MCF 10A (cell line): ENCODE data around the gene FGGY. TPM values are rescaled to one million over a fixed set of nuclear protein-coding genes. Genes with fewer than 3 reads are reported as not detected.

Experiments
- BruUV-seq: library from RNA; stranded (reverse); fragments of 400-500 nt; replicated peaks from 2 replicates; lab custom pipeline; 2021; lab: Mats Ljungman, UMichigan
- CTCF ChIA-PET: fragments of 300-600 bp; sonication (Branson Sonifier 250); formaldehyde crosslinking; extraction: SDS; loops from one replicate; lab custom pipeline; 2021; ENCODE audit warnings: antibody characterized with exemption, inconsistent platforms; lab: Yijun Ruan, JAX
- POLR2A ChIA-PET: fragments of 300-600, 350-650 bp; sonication (Branson Sonifier 250); formaldehyde crosslinking; extraction: SDS; loops from one replicate; lab custom pipeline; 2020; ENCODE audit warnings: antibody characterized with exemption, inconsistent platforms; lab: Yijun Ruan, JAX
- DNase-seq: peaks from one replicate; pipeline ENCODE4 v3.0.0-alpha.2; 2018; ENCODE audit not compliant: unreplicated experiment
- H3K27ac Mint-ChIP-seq: one replicate; pipeline ENCODE4 v1.8.0; 2022; ENCODE audit warnings: mild to moderate bottlenecking, low read depth, mixed read lengths; ENCODE audit not compliant: unreplicated experiment
- H3K27me3 Mint-ChIP-seq: one replicate; pipeline ENCODE4 v1.8.0; 2022; ENCODE audit warnings: mixed read lengths; ENCODE audit not compliant: insufficient read depth, unreplicated experiment
- H3K36me3 Mint-ChIP-seq: one replicate; pipeline ENCODE4 v1.8.0; 2022; ENCODE audit warnings: mild to moderate bottlenecking, moderate library complexity, mixed read lengths; ENCODE audit not compliant: insufficient read depth, unreplicated experiment
- H3K4me1 Mint-ChIP-seq: one replicate; pipeline ENCODE4 v1.8.0; 2022; ENCODE audit warnings: mixed read lengths; ENCODE audit not compliant: insufficient read depth, unreplicated experiment
- H3K4me3 Mint-ChIP-seq: one replicate; pipeline ENCODE4 v1.8.0; 2022; ENCODE audit warnings: mild to moderate bottlenecking, moderate library complexity, mixed read lengths; ENCODE audit not compliant: unreplicated experiment
- H3K9me3 Mint-ChIP-seq: one replicate; pipeline ENCODE4 v1.8.0; 2022; ENCODE audit warnings: mixed read lengths; ENCODE audit not compliant: unreplicated experiment
- CTCF ChIP-seq: fragments of 200-600 bp; IDR thresholded peaks from one replicate; pipeline ENCODE4 v1.8.0; 2022; ENCODE audit warnings: antibody characterized with exemption, mild to moderate bottlenecking; ENCODE audit not compliant: unreplicated experiment
- intact Hi-C: fragments of 100-400 bp; cut with micrococcal nuclease; formaldehyde crosslinking; loops from 2 replicates; pipeline ENCODE4 v1.14.1; 2022
- total RNA-seq: library from RNA; stranded (reverse); gene quantifications from 2 replicates; pipeline ENCODE4 v1.2.3, GENCODE V29; 2022

The FGGY gene
- total RNA-seq, 1 experiment from 2014 or later, result 10.6 TPM

GRCh38 chr1:59342801-59343575 lies 46.1 kb downstream of the FGGY start:
- CTCF ChIA-PET, result interaction anchor here (0.8 kb wide), 1 partner anchor 10 kb away, joined by 3 read pairs; no protein-coding TSS in a partner anchor

DNA sequence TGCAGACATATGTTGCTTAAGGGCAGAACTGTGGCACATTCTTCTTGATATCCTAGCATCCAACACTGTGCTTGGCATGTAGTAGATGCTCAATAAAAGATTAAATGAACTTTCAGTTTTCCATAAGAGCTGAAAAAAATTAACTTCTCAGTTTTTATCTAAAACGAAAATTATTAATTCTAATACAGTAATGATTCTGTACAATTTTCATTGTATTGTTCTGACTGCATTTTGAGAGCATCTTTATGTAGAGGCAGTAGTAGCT lies 46.6 kb downstream of the FGGY start:
- H3K36me3 Mint-ChIP-seq, result peaks cover 6% of the 10 kb centered on the region
- H3K27ac Mint-ChIP-seq, result no peak overlapping the region
- no peaks in the 10 kb centered on the region for H3K27me3 Mint-ChIP-seq
- TF ChIP-seq CTCF, result no peak
- CTCF ChIA-PET, result interaction anchor here (0.7 to 0.8 kb wide), 2 partner anchors 10 to 14 kb away, joined by 3 read pairs; no protein-coding TSS in a partner anchor
- intact Hi-C loops, result no loop called here
- no peak for DNase-seq
- no peak overlapping the region for H3K4me3 Mint-ChIP-seq
- H3K4me1 Mint-ChIP-seq, result peaks cover 6% of the 10 kb centered on the region
- no peaks in the 10 kb centered on the region for H3K9me3 Mint-ChIP-seq
- no TSS peak for BruUV-seq
- POLR2A ChIA-PET, result interaction anchor here (0.7 to 1.8 kb wide), 3 partner anchors 11 to 331 kb away, joined by 3 to 5 read pairs (median 3); no protein-coding TSS in a partner anchor

More at GRCh38 chr1:59342801-59343575, 46.1 kb downstream of the FGGY start:
- H3K4me3 Mint-ChIP-seq, result no peak overlapping the region
- H3K9me3 Mint-ChIP-seq, result no peaks in the 10 kb centered on the region
- intact Hi-C loops, result no loop called here
- H3K27me3 Mint-ChIP-seq, result no peaks in the 10 kb centered on the region
- no peak for TF ChIP-seq CTCF
- POLR2A ChIA-PET, result interaction anchor here (0.7 to 1.8 kb wide), 4 partner anchors 11 to 331 kb away, joined by 3 to 5 read pairs (median 3); no protein-coding TSS in a partner anchor
- peaks cover 6% of the 10 kb centered on the region for H3K36me3 Mint-ChIP-seq
- H3K27ac Mint-ChIP-seq, result no peak overlapping the region
- BruUV-seq, result no TSS peak
- DNase-seq, result no peak
- peaks cover 6% of the 10 kb centered on the region for H3K4me1 Mint-ChIP-seq

DNA sequence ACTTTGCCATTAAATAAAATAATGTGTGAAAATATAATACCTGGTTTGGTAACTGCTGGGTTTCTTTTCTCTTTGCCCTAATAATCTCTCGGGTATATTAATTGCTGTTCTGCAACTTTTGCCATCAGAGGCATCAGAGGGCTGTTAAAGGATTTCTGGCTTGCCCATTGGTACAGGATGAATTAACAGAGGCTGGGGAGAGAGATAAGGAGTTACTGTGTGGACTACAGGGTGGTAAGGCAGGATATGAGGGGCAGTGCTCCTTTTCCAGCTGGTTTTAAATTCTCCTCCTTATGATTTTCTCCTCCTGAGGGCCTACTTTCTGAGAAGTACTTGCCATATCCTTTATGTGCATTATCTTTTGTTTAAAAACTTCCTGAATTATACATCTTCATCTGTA lies 48.3 kb downstream of the FGGY start:
- DNase-seq, result no peak
- BruUV-seq, result no TSS peak
- Mint-ChIP-seq H3K27me3 (no peaks in the 10 kb centered on the region), H3K4me3 (no peak overlapping the region), H3K9me3 (no peaks in the 10 kb centered on the region), H3K27ac (no peak overlapping the region), H3K4me1 (peaks cover 6% of the 10 kb centered on the region), H3K36me3 (peaks cover 6% of the 10 kb centered on the region)
- intact Hi-C loops, result no loop called here
- POLR2A ChIA-PET, result no interaction called here
- TF ChIP-seq CTCF, result no peak
- CTCF ChIA-PET, result no interaction called here

GRCh38 chr1:59346429-59346828 lies 49.5 kb downstream of the FGGY start:
- ChIA-PET CTCF (no interaction called here), POLR2A (no interaction called here)
- no peak for TF ChIP-seq CTCF
- Mint-ChIP-seq H3K4me3 (no peak overlapping the region), H3K36me3 (peaks cover 6% of the 10 kb centered on the region), H3K4me1 (peaks cover 6% of the 10 kb centered on the region), H3K27me3 (no peaks in the 10 kb centered on the region), H3K9me3 (no peaks in the 10 kb centered on the region), H3K27ac (no peak overlapping the region)
- DNase-seq, result no peak
- intact Hi-C loops, result no loop called here
- no TSS peak for BruUV-seq
